ENCODE measurements around the gene PDGFC.

Gene PDGFC

DNA sequence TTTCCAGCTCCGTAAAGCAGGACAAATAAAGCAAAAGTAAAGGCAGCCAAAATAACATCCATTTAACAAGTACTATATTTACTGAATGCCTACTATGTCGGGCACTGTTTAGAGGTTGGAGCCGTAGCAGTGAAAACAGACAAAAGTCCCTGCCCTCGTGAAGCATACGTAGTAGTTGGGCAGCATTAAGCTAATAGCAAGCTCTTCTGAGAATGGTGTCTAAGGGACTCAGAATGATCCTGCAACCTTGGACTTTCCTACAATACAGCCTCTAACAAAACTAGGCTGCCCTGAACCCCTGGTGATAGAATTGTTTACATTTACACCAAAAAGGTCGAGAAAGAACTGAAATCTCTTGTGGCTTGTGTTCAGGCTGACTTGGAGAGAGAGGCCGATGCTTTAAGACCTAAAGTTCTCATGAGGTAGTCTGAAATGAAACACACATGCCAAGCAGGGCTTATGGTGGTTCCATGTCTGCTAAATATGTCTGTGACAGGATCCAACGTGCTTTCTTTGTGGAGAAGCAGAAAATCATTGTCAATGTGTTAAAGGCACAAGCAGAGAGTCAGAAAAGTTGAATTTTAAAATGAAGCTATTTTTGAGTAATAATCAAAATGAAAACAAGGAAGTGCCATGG, 898 bp upstream of the PDGFC start:
- DNase-seq, result no peak

DNA sequence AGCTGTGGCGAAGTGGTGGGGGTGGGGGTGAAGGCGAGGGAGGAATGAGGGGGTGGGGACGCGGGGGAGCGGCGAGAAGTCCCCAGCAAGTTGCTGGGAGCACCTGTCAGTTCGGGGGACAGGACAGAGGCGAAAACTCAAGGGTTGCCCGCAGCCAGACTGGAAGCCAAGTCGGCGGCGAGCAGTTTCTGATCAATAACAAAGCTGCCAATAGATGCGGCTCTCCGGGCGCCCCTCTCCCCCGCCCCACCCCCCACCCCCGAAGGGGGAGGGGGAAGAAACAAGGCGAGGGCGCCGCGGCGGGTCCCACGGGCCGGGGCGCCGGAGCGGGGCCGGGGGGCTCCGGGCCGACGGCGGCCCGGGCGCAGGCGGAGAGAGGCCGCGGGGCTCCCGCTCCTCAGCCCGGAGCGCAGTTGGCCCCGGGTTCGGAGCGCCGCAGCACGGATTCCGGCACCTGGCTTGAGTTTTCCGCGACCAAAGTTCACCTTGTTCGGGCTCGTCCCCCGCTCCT, 379 bp downstream of the PDGFC start:
- no peak for DNase-seq

GRCh38 chr4:156970501-156971164, 966 bp downstream of the PDGFC start:
- no peak for DNase-seq

DNA sequence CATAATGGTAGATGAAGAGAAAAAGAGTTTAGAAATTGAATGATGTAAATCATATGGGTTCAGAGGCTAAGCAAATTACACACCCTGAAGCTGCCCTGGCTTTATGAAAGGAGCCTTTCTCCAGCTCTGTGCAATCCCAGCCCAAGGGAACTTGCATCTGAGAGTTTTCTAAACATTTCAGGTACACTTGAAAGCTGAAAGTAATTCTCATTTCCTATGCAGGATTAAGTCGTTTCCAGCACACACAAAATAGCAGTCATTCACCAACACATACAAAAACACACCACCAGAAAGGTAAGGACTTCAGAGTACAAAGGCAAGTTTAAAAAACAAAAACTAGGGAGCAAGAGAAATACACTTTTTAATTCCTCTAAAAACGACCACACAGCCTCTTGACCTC, 1.7 kb downstream of the PDGFC start:
- no peak for DNase-seq

- DNase-seq, result no peak
Measured at GRCh38 chr4:156969101-156969500, 2.5 kb downstream of the PDGFC start.

- DNase-seq, result peak; percentile 20
Measured at GRCh38 chr4:156968479-156968984, 3.1 kb downstream of the PDGFC start.

DNA sequence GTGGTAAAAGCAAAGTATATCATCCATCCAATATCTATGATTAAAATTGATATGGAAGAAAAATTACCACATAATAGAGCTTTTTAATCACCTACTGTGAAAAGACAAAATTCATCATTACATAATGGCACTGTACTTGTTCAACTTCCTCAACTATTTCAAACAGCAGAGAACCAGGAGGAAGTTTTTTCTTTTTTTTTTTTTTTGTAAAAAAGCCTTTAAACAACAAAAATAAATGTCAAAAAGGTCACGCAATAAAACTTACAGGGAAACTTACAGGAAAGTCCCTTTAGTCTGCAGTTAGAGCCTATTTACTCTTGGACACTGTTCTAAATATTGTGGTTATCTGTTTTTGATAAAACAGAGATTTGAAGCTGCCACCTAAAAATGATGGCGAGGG, 4.8 kb downstream of the PDGFC start:
- DNase-seq, result no peak

- no peak for DNase-seq
Measured at GRCh38 chr4:156963419-156963818, 8.2 kb downstream of the PDGFC start.

DNA sequence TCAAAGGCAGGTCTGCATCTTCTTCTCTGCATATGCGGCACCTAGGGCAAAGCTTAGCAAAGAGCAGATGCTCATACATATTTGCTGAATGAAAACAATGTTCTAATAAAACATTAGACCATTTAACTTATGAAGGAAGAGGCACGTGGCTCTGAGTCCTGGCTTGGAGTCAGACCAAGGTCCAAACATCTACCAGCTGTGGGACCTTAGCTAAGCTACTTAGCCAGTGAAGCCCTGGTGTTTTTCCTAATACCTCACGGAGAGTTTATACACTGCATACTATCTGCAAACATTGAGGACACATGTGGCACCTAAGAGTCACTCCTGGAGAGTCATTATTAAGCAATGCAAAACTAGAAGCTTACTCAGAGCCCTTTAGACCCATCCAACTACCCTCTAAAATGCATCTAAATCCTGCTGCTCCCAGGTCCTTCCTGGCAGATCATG, 9.0 kb downstream of the PDGFC start:
- no peak for DNase-seq

- no peak for DNase-seq
Measured at GRCh38 chr4:156962058-156962358, 9.6 kb downstream of the PDGFC start.

DNA sequence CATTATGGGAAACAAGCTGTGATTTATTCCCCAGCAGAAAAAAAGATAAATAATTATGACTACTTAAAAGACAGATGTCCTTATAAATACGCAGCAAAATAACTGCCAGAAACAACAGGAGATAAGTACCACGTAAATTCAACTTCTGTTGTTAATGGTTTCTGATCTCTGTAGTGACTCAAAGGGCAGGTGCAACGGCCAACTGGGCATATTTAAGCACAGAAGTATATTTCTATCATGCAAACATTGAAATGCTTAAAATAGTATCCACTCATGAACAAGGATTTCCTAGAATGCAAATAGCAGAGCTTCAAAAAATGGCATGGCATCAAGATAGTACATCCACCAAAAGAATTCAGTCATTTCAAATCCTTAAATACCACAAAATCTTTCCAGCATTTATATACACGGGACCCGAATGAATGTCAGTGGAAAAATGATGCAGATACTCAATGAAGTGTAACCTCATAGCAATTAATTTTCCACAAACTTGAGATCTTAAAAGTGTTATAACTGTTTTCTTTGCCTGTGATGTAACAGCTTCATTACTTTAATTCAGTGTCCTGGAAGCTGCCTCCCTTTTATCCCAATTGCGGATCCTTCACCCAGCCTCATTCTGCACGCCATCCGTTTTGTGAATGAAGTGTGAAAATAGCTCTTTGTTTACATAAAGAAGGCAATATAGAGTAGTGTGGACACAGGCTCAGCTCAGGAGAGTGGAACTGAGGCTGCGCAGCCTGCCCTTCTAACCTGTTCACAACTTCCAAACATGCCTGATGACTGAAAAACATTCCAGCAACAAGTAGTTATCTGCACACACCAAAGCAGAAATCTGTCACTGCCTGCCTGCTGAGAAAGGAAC, 10.2 kb downstream of the PDGFC start:
- DNase-seq, result no peak

DNA sequence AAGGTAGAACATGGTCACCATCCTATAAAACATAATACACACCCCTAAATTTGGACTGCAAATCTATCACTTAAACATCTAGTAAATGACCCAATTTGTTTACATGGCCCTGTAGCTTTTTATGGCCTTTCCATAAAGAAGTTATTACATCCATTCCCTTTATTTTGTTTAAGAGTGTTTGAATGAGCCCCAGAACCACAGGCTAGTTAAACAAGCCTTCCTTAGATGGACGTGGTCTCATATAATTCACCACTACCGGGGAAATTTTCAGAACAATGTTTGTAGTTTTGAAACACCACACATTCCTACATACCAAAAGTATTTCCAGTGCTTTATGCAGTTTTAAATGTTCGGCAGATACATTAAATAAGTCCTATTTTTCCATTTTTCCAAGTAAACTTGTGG, 12.3 kb downstream of the PDGFC start:
- no peak for DNase-seq

DNA sequence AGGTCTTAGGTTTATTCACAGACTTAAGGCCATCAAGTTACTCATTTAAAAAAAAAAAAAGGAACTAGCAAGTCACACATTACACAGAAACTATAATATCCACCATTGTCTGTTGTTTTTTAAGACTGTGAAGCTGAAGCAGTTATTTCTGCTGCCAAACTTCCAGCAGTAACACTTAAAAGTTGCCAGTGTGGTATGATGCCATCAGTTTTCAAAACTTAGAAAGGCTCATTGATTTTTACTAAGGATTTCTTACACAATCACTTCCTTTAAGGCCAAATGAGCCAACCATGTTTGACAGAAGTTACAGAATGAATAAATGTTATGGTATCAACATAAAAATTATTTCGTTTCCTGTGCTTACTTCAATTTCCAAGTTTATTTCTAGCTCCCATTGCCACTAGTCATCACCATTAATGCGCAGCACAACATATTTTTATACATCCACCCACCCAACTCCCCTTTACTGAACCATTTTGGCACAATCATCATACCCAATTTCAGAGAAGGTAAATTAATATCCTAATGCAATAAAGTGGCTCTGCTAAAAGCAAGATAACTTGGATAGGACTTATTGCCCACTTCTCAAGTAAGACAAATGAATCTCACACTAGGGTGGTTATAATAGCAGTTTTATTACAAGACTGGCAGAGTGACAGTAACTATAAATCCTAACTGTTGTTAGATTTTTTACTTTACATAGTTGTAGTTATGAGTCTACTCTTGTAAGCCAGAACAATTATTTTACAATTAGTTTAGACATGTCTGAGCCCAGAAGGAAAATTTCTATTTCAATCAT, 13.1 kb downstream of the PDGFC start:
- DNase-seq, result no peak

DNA sequence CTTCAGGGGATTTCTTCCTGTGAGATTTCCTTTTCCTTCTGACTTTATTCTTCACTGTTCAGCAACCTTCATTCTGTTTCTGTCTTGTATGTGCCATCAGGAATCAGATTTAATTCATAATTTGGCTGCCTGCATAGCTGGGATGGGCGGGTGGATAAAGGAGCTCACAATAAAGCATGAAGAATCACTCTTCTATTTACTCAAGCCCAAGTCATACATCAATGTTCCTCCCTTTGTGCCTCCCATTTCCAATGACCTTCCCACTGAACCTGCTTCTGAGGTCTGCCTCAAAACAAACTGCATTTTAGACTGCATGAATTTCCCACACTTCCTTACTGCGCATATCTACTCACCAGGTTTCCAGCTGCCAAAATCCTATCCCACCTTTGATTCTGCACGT, 14.0 kb downstream of the PDGFC start:
- no peak for DNase-seq

- no peak for DNase-seq
Measured at GRCh38 chr4:156956826-156957368, 14.7 kb downstream of the PDGFC start.

- no peak for DNase-seq
Measured at GRCh38 chr4:156956359-156956758, 15.2 kb downstream of the PDGFC start.

DNA sequence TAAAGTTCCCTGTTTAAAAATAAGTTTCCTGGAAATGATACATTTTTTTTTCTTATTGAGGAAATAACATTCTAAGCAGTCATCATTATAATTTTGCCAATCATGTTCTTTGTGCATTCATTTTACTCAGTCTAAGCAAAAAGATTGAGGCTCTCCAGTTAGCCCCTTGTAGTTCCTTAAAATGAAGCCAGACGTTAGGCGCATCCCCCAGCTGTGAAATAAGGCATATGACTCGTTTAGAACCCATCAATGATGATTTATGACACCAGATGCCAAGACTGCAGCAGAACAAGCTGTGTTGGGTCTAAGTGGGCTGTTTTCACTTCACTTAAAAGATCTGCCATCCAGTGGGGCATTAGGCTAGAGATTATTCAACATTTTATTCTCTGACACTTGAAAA, 17.0 kb downstream of the PDGFC start:
- no peak for DNase-seq

GRCh38 chr4:156953951-156954350, 17.6 kb downstream of the PDGFC start:
- DNase-seq, result no peak

DNA sequence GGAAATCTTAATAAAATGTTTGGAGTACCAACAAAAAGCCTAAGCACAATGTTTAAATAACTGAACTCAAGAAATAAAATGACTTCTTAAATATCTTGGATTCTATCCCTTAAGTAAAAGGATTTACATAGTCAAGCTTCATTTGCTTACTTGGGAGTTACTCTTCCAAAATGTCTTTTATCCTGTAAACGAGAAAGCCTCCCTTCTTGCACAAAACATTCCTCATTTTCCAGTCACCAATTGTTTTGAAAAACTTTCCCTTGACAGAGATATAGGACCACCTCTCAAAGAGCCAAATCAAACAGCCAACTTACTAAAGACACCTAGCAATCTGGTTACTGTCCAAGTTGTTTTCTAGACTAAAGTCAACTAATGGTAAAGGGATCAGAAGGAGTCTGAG, 18.6 kb downstream of the PDGFC start:
- DNase-seq, result no peak

- DNase-seq, result no peak
Measured at GRCh38 chr4:156952078-156952759, 19.4 kb downstream of the PDGFC start.

- DNase-seq, result no peak
Measured at GRCh38 chr4:156950948-156951347, 20.7 kb downstream of the PDGFC start.

DNA sequence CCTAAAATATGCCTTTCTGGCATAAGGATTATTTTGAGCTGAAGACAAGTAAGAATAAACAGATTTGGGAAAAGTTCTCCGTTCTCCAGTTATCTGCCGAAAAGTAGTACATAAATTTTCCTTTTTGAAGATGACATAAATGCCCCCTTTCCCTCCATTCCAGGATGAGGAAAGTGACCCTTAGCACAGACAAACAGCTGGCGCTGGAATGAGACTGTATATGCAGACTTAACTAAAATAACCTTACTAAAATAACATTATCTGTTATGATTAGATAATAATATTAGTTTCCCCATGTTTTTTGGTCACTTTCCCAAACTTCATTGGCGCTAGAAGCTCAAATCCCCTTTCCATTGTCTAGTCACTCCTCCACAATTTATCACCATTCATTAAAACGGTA, 21.5 kb downstream of the PDGFC start:
- DNase-seq, result no peak

All from T1000 (cell line).